NCI-H1417 (cell line): ENCODE results near the gene CTAG1A.
A peak's percentile ranks its signal among the peaks of the same experiment; 100 is the strongest.
"Not testable (repeated sequence)": the region's sequence is repeated elsewhere in the genome, so short reads cannot be mapped to it uniquely, and the experiment has no call there.

Source experiments
- DNase-seq, 3 experiments: peaks; one replicate each; lab custom pipeline; 2025; lab: John Stamatoyannopoulos, UW

The CTAG1A gene

GRCh38 chrX:154573061-154573460 lies 11.9 kb upstream of the CTAG1A start:
- not testable (repeated sequence) for DNase-seq

GRCh38 chrX:154575076-154575475 lies 9.9 kb upstream of the CTAG1A start:
- DNase-seq, result not testable (repeated sequence)

- DNase-seq, result not testable (repeated sequence)
Observed at GRCh38 chrX:154582994-154583393, 1.9 kb upstream of the CTAG1A start.

- DNase-seq, result not testable (repeated sequence)
Observed at GRCh38 chrX:154590415-154590814, 5.5 kb downstream of the CTAG1A start.

- DNase-seq, result no peak
Observed at GRCh38 chrX:154592505-154592904, 7.6 kb downstream of the CTAG1A start.

GRCh38 chrX:154593201-154593600 lies 8.3 kb downstream of the CTAG1A start:
- DNase-seq, result no peak

GRCh38 chrX:154594491-154594890 lies 9.6 kb downstream of the CTAG1A start:
- DNase-seq, result no peak

GRCh38 chrX:154595559-154596249 lies 10.8 kb downstream of the CTAG1A start:
- DNase-seq, result no peak

- DNase-seq, result no peak
Observed at GRCh38 chrX:154596290-154596929, 11.5 kb downstream of the CTAG1A start.

GRCh38 chrX:154597221-154597620 lies 12.3 kb downstream of the CTAG1A start:
- no peak for DNase-seq

GRCh38 chrX:154598656-154599055 lies 13.7 kb downstream of the CTAG1A start:
- DNase-seq, result no peak

- no peak for DNase-seq
Observed at GRCh38 chrX:154599531-154599930, 14.6 kb downstream of the CTAG1A start.

GRCh38 chrX:154600759-154601374 lies 15.9 kb downstream of the CTAG1A start:
- no peak for DNase-seq

- DNase-seq, result no peak
Observed at GRCh38 chrX:154602226-154602625, 17.3 kb downstream of the CTAG1A start.

- no peak for DNase-seq
Observed at GRCh38 chrX:154602766-154603437, 18.0 kb downstream of the CTAG1A start.

- DNase-seq, result no peak
Observed at GRCh38 chrX:154603438-154604430, 18.8 kb downstream of the CTAG1A start.

GRCh38 chrX:154605566-154605965 lies 20.6 kb downstream of the CTAG1A start:
- no peak for DNase-seq

GRCh38 chrX:154607370-154607769 lies 22.4 kb downstream of the CTAG1A start:
- DNase-seq, result peak in 1 of 3 experiments; percentile 27

GRCh38 chrX:154607976-154608375 lies 23.0 kb downstream of the CTAG1A start:
- not testable (repeated sequence) for DNase-seq

- not testable (repeated sequence) for DNase-seq
Observed at GRCh38 chrX:154608823-154609222, 23.9 kb downstream of the CTAG1A start.

GRCh38 chrX:154611146-154611545 lies 26.2 kb downstream of the CTAG1A start:
- DNase-seq, result not testable (repeated sequence)
